Effector memory CD8-positive, alpha-beta T cell (primary cell): ENCODE data around the gene INPP5F.
"Not testable (repeated sequence)": the region's sequence is repeated elsewhere in the genome, so short reads cannot be mapped to it uniquely, and the experiment has no call there.

Source experiments
- ATAC-seq: fragments of 150-1000 bp; cut with Tn5 transposase; replicated peaks from 2 replicates; pipeline ENCODE4 v1.10.0; 2021; ENCODE audit warnings: mild to moderate bottlenecking, moderate library complexity
- DNase-seq, 3 experiments: peaks; one replicate each; pipeline ENCODE4 v3.0.0; 2021
- H3K27ac Mint-ChIP-seq, 2 donors: one replicate each; pipeline ENCODE4 v1.8.0; 2022; ENCODE audit warnings: mild to moderate bottlenecking in 2 of 2, mixed read lengths in 2 of 2, moderate library complexity in 2 of 2
- H3K27me3 Mint-ChIP-seq, 2 donors: one replicate each; pipeline ENCODE4 v1.8.0; 2022; ENCODE audit warnings: mixed read lengths in 2 of 2
- H3K36me3 Mint-ChIP-seq: one replicate; pipeline ENCODE4 v1.8.0; 2022; ENCODE audit warnings: mild to moderate bottlenecking, moderate library complexity, mixed read lengths; ENCODE audit not compliant: insufficient read depth
- H3K4me1 Mint-ChIP-seq, 2 donors: one replicate each; pipeline ENCODE4 v1.8.0; 2022; ENCODE audit warnings: low read depth in 2 of 2, mixed read lengths in 2 of 2
- H3K4me3 Mint-ChIP-seq, 2 donors: one replicate each; pipeline ENCODE4 v1.8.0; 2022; ENCODE audit warnings: mild to moderate bottlenecking in 2 of 2, mixed read lengths in 2 of 2, moderate library complexity in 2 of 2
- H3K9me3 Mint-ChIP-seq, 2 donors: one replicate each; pipeline ENCODE4 v1.8.0; 2022; ENCODE audit warnings: mixed read lengths in 2 of 2

INPP5F gene

DNA sequence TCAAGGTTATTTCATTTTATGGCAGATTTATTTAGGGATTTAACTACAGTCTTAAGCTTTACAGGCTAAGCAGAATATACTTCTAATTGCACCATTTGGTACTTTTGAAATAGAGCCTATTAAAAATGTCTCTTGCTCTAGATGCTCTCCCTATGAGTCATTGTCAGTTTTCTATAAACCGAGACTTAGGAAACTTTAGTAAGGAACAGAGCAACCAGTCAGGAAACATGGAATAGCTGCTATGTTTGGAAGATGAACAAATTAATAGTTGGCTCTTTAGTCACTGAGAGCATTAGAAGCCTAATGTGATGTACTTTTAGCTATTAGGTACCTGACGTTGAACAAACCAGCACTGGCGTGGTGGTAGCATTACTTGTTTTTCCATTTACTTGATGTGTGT lies 35.3 kb downstream of the INPP5F start:
- Mint-ChIP-seq H3K4me3 (no peak overlapping the region), H3K27ac (no peak overlapping the region), H3K4me1 (no peaks in the 10 kb centered on the region), H3K9me3 (no peaks in the 10 kb centered on the region), H3K27me3 (no peaks in the 10 kb centered on the region), H3K36me3 (peaks cover 5% of the 10 kb centered on the region)
- ATAC-seq, result no peak
- no peak for DNase-seq

DNA sequence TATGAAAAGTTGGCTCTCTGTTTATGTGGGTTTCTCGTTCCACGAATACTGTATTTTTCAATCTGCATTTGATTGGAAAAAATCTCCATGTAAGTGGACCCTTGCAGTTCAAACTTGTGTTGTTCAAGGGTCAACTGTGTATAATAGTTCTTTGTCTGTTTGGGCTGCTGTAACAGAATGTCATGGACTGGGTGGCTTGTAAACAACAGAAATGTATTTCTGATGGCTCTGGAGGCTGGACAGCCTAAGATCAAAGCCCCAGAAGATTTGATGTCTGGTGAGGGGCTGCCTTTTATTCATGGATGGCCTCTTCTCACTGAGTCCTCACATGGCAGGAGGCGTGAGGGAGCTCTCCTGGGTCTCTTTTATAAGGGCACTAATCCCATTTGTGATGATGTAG lies 36.2 kb downstream of the INPP5F start:
- H3K9me3 Mint-ChIP-seq, result no peaks in the 10 kb centered on the region
- H3K36me3 Mint-ChIP-seq, result peaks cover 5% of the 10 kb centered on the region
- ATAC-seq, result no peak
- no peak for DNase-seq
- H3K27ac Mint-ChIP-seq, result no peak overlapping the region
- H3K4me1 Mint-ChIP-seq, result peaks cover 0 to under 1% of the 10 kb centered on the region in 2 donors
- H3K27me3 Mint-ChIP-seq, result no peaks in the 10 kb centered on the region
- no peak overlapping the region for H3K4me3 Mint-ChIP-seq

DNA sequence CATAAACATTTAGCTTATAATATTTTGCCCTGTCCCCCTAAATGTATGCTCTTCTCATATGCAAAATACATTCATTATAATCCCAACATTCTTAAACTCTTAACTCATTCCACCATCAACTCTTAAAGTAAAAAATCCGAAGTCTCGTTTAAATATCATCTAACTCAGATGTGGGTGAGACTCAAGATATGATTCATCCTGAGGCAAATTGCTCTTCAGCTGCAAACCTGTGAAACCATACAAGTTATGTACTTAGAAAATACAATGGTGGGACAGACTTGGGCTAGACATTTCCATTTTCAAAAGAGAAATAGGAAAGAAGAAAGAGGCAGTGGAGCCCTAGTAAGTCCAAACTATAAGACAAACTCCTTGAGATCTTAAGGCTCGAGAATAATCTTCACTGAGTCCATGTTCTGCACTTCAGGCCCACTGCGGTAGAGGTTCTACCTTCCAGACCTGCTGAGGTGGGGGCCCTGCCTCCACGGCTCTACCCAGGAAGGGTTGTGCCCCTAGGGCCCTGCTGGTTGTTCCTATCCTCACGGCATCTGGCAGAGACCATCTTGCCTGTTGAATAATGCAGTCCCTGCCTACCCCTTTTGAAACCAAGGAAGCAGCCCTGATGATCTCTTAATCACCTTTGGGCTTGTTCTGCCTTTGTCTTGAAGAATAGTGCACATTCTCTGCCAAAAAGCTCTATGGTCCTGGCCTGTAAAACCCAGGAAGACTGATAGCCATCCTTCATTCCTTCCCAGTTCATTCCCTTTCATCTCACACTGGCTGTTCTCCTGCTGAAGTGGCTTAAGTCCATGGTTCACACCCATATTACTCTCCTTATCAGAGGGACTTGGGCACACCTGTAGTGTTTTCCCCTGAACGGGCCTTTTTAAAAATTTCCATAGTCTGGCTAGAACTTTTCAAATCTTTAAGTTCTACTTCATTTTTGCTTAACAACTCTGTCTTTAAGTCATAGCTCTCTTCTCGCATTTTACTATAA lies 37.3 kb downstream of the INPP5F start:
- ATAC-seq (no peak), DNase-seq (no peak)
- Mint-ChIP-seq H3K27me3 (no peaks in the 10 kb centered on the region), H3K9me3 (no peaks in the 10 kb centered on the region), H3K4me3 (no peak overlapping the region), H3K27ac (no peak overlapping the region), H3K36me3 (peaks cover 3% of the 10 kb centered on the region), H3K4me1 (peaks cover 0 to 8% of the 10 kb centered on the region in 2 donors)

DNA sequence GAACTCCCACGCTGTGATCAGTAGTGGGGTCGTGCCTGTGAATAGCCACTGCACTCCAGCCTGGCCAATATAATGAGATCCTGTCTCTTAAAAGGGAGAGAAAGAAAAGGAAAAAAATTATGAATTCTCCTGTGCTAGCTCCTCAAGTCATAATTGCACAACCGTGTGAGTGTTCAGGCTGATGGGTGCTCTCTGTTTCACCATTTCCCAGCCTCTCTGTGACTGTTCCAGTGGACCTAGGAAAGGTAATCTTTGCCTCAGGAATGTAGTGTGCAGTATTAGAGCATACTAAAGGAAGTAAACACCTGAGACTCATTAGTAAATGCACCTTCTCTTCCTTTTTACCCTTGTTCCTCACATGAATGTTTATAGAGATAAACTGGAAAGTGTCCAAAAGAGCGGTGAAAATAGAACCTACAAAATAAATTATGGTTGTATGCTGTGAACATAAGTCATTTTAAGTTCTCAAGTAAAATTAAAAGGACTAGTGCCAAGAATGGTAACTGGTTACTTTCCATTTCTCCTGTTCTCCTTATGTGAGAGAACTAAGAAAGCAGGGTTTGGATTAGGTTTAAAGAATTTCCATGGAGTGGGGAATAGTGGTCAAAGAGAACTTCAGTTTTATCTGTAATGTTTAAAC lies 42.7 kb downstream of the INPP5F start:
- H3K27ac Mint-ChIP-seq, result peak overlapping the region; percentile 27 to 42
- ATAC-seq (no peak), DNase-seq (no peak)
- H3K36me3 Mint-ChIP-seq, result no peaks in the 10 kb centered on the region
- no peaks in the 10 kb centered on the region for H3K27me3 Mint-ChIP-seq
- peaks cover 2 to 15% of the 10 kb centered on the region in 2 donors for H3K4me1 Mint-ChIP-seq
- H3K4me3 Mint-ChIP-seq, result no peak overlapping the region
- H3K9me3 Mint-ChIP-seq, result no peaks in the 10 kb centered on the region

DNA sequence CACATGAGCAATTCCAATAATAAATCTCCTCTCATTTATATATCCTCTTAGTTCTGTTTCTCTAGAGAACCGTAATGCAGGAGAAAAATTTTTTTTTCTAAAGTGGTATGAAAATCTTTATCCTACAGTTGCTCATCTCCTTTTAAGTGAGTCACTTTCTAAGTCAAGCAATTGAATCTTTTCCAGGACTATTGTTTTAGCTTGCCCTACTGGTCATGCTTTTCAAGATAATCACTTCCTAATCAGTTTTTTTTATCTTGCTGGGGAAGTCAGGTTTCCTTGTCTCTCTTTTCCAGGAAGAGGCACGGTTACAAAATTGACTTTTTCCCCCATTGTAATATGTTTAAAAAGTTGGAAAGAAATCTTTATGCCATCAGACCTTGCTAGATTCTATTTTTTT lies 44.0 kb downstream of the INPP5F start:
- peaks cover 2 to 15% of the 10 kb centered on the region in 2 donors for H3K4me1 Mint-ChIP-seq
- no peaks in the 10 kb centered on the region for H3K9me3 Mint-ChIP-seq
- DNase-seq (no peak), ATAC-seq (no peak)
- H3K4me3 Mint-ChIP-seq, result no peak overlapping the region
- H3K27ac Mint-ChIP-seq, result peak overlapping the region in 1 of 2 donors; percentile 15
- H3K27me3 Mint-ChIP-seq, result no peaks in the 10 kb centered on the region
- no peaks in the 10 kb centered on the region for H3K36me3 Mint-ChIP-seq

DNA sequence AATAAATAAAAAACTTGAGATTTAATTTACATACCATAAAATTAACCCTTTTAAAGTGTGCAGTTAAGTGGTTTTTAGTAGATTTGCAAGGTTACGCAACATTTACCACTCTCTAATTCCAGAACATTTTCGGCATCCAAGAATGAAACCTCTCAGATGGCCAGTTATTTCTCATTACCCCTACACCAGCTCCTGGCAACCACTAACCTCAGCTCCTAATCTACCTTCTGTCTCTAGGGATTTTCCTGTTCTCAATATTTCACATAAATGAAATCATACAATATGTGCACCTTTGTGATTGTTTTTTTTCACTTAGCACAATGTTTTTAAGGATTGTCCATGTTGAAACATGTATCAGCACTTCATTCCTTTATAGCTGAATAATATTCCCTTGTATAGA lies 45.1 kb downstream of the INPP5F start:
- DNase-seq, result no peak
- no peak overlapping the region for H3K4me3 Mint-ChIP-seq
- no peaks in the 10 kb centered on the region for H3K27me3 Mint-ChIP-seq
- H3K27ac Mint-ChIP-seq, result no peak overlapping the region
- H3K36me3 Mint-ChIP-seq, result peaks cover 4% of the 10 kb centered on the region
- H3K4me1 Mint-ChIP-seq, result peaks cover 2 to 15% of the 10 kb centered on the region in 2 donors
- H3K9me3 Mint-ChIP-seq, result no peaks in the 10 kb centered on the region
- ATAC-seq, result no peak

DNA sequence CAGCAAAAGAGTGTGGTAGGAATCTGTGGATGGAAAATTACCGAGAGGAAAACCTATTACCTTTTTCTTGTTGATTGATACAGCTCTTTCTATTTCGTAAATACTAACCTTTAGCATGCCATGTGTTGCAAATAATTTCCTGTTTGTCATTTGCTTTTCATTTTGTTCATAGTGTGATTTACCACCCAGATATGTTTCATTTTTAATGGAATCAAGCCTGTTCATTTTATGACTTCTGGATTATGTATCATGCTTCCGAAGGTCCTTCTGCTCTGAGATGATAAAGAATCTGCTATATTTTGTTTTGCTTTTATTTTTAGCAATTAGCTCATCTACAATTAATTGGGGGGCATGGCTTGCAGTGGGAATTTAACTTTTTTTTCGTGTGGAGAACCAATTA lies 46.5 kb downstream of the INPP5F start:
- Mint-ChIP-seq H3K27me3 (no peaks in the 10 kb centered on the region), H3K4me1 (peaks cover 2 to 11% of the 10 kb centered on the region in 2 donors), H3K4me3 (no peak overlapping the region), H3K36me3 (peaks cover 8% of the 10 kb centered on the region), H3K27ac (no peak overlapping the region), H3K9me3 (no peaks in the 10 kb centered on the region)
- ATAC-seq (no peak), DNase-seq (no peak)

DNA sequence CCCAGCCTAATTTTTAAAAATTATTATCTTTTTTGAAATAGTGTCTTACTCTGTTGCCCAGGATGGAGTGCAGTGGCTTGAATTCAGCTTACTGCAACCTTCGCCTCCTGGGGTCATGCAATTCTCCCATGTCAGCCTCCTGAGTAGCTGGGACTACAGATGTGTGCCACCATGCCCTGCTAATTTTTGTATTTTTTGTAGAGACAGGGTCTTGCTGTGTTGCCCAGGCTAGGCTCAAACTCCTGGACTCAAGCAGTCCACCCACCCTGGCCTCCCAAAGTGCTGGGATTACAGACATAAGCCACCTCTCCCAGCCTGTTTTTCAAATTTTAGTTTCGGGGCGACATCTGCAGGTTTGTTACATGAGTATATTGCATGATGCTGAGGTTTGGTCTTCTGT lies 47.2 kb downstream of the INPP5F start:
- not testable (repeated sequence) for H3K27me3 Mint-ChIP-seq, DNase-seq, ATAC-seq, H3K36me3 Mint-ChIP-seq, H3K9me3 Mint-ChIP-seq, H3K27ac Mint-ChIP-seq, H3K4me3 Mint-ChIP-seq, H3K4me1 Mint-ChIP-seq

DNA sequence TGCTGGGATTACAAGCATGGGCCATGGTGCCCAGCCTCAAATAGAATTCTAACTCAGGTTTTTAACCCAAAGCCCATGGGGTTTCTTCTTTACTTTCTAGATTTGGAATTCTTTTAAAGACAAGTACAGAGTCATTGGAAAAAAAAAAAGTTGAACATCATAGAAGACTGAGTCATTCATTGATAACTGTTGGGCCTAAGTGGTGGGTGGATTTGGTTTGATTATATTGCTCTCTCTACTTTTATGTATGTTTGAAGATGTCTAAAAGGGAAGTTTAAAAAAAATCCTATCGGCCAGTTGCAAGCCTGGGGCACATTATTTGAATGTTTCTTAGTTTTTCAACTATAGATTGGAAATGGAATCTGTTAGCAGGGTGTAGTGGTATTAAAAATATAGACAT lies 49.7 kb downstream of the INPP5F start:
- H3K27ac Mint-ChIP-seq, result no peak overlapping the region
- peaks cover 0 to 2% of the 10 kb centered on the region in 2 donors for H3K4me1 Mint-ChIP-seq
- ATAC-seq (no peak), DNase-seq (no peak)
- H3K27me3 Mint-ChIP-seq, result no peaks in the 10 kb centered on the region
- no peaks in the 10 kb centered on the region for H3K9me3 Mint-ChIP-seq
- no peak overlapping the region for H3K4me3 Mint-ChIP-seq
- peaks cover 8% of the 10 kb centered on the region for H3K36me3 Mint-ChIP-seq

DNA sequence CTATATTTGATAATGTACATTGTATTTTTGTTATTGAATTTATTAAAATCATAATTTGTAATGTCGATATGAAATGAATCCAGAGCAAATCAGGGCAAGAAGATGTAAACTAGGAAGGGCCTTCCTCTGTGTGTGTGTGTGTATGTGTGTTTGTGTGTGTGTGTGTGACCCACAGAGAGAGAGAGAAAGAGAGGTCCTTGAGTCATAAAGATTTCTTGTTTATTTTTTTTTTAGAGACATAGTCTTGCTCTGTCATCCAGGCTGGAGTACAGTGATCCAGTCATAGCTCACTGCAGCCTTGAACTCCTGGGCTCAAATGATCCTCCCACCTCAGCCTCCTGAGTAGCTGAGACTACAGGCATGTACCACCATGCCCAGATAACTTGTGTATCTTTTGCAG lies 50.7 kb downstream of the INPP5F start:
- Mint-ChIP-seq H3K27me3 (no peaks in the 10 kb centered on the region), H3K9me3 (no peaks in the 10 kb centered on the region), H3K36me3 (peaks cover 8% of the 10 kb centered on the region), H3K27ac (no peak overlapping the region), H3K4me3 (no peak overlapping the region), H3K4me1 (peaks cover 0 to 2% of the 10 kb centered on the region in 2 donors)
- no peak for DNase-seq
- no peak for ATAC-seq

DNA sequence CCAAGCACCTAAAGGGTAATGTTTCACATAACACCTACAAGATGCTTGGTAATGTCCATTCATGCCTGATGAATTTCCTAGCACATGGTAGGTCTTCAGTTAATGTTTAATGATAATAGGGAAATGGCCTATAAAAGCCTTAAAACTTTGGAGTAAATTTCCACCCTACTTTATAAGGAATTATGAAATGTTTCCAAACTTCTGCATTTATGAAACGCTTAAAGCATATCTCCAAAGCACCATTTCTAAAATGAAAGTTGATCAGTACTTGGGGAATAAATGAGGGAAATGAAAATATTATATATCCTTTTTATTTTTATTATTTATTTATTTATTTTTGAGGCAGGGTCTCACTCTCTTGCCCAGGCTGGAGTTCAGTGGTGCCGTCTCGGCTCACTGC lies 51.8 kb downstream of the INPP5F start:
- no peaks in the 10 kb centered on the region for H3K27me3 Mint-ChIP-seq
- H3K4me1 Mint-ChIP-seq, result no peaks in the 10 kb centered on the region
- H3K36me3 Mint-ChIP-seq, result peaks cover 8% of the 10 kb centered on the region
- no peak for DNase-seq
- ATAC-seq, result no peak
- no peak overlapping the region for H3K4me3 Mint-ChIP-seq
- no peaks in the 10 kb centered on the region for H3K9me3 Mint-ChIP-seq
- no peak overlapping the region for H3K27ac Mint-ChIP-seq

DNA sequence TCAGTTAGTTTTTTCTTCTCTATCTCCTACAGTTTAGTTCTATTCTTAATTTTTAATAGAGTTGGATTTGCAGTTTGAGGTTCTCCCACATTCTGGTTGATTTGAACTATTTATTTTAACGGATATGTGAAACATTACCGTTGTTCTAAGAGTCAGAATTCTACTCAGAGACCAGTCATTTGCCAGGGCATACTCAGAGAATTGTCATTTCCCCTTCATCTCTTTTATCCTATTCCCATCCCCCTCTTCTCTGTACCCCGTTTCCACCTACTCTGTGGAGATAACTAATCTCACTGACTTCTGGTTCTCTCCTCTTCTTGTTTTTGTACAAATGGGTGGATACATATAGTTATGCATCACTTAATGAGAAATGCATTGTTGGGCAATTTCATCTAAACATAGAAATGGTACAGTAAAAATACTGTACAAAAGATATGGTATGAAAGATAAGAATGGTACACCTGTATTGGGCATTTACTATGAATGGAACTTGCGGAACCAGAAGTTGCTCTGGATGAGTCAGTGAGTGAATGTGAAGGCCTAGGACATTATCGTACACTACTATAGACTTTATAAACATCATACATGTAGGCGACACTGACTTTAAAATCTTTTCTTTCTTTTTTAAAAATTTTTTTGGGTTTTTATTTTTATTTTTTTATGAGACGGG lies 53.1 kb downstream of the INPP5F start:
- no peaks in the 10 kb centered on the region for H3K9me3 Mint-ChIP-seq
- no peak overlapping the region for H3K4me3 Mint-ChIP-seq
- no peak for ATAC-seq
- H3K4me1 Mint-ChIP-seq, result no peaks in the 10 kb centered on the region
- H3K36me3 Mint-ChIP-seq, result peaks cover 8% of the 10 kb centered on the region
- no peaks in the 10 kb centered on the region for H3K27me3 Mint-ChIP-seq
- peak overlapping the region in 1 of 2 donors; percentile 16 for H3K27ac Mint-ChIP-seq
- no peak for DNase-seq

DNA sequence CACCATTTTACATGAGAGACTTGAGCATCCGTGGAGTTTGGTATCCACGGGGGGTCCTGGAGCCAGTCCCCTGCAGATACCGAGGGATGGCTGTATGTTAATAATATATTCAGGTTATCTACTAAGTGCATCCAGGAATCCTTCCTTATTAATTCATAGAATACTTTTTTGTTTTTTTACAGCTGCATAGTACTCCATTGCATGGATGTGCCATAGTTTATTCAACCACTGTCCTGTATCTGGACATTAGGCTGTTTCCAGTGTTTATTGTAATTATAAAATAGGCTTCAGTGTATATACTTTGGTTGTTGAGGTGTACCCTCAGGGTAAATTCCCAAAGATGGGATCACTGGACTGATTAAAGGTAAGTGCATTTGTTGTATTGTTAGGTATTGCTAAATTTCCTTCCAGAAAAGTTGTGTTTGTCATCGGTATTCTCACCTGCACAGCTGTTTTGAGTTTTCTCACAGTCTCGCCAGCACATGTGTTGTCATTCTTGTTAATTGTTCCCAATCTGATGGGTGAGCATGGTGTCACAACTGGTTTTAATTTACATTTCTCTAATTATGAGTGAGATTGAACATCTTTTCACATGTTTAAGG lies 55.1 kb downstream of the INPP5F start:
- H3K4me3 Mint-ChIP-seq, result no peak overlapping the region
- ATAC-seq, result no peak
- peaks cover 8 to 10% of the 10 kb centered on the region in 2 donors for H3K4me1 Mint-ChIP-seq

More for the DNA sequence above, 55.1 kb downstream of the INPP5F start:
- H3K27ac Mint-ChIP-seq, result no peak overlapping the region
- H3K9me3 Mint-ChIP-seq, result no peaks in the 10 kb centered on the region
- no peaks in the 10 kb centered on the region for H3K27me3 Mint-ChIP-seq
- no peak for DNase-seq
- H3K36me3 Mint-ChIP-seq, result peaks cover 4% of the 10 kb centered on the region
